Activated T-helper 9 cell treated with anti-CD3 and anti-CD28 coated beads, Interleukin-2, amount 50 U/mL, for 16 hours (primary cell): ENCODE measurements around the gene ZC3H12D.
"Not testable (repeated sequence)": the region's sequence is repeated elsewhere in the genome, so short reads cannot be mapped to it uniquely, and the experiment has no call there.

Experiments used
- DNase-seq: peaks from one replicate; pipeline ENCODE4 v3.0.0-alpha.2; 2020; ENCODE audit warnings: low read depth

The ZC3H12D gene

DNA sequence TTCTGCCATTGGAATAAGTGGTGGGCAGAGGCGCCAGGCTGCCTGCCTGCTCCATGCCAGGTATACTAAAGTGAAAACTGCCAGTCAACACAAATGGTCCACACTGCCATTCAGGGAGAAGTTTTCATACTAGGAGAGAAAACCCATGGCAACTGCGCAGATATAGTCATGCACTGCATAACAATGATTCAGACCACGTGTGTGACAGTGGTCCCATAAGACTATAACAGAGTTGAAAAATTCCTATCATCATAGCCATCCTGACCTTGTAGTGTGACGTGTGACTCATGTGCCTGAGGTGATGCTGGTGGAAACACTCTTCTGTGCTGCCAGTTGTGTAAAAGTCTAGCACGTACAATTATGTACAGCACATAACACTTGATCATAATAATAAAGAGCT lies 25.1 kb downstream of the ZC3H12D start:
- no peak for DNase-seq

GRCh38 chr6:149458806-149459205 lies 26.0 kb downstream of the ZC3H12D start:
- DNase-seq, result no peak

GRCh38 chr6:149458196-149458595 lies 26.6 kb downstream of the ZC3H12D start:
- DNase-seq, result no peak

GRCh38 chr6:149457316-149457884 lies 27.4 kb downstream of the ZC3H12D start:
- DNase-seq, result no peak

GRCh38 chr6:149456311-149457021 lies 28.3 kb downstream of the ZC3H12D start:
- no peak for DNase-seq

- no peak for DNase-seq
These were observed 29.6 kb downstream of the ZC3H12D start for GRCh38 chr6:149455031-149455732.

- no peak for DNase-seq
These were observed 30.4 kb downstream of the ZC3H12D start for GRCh38 chr6:149454346-149454848.

GRCh38 chr6:149453597-149454345 lies 31.0 kb downstream of the ZC3H12D start:
- no peak for DNase-seq

DNA sequence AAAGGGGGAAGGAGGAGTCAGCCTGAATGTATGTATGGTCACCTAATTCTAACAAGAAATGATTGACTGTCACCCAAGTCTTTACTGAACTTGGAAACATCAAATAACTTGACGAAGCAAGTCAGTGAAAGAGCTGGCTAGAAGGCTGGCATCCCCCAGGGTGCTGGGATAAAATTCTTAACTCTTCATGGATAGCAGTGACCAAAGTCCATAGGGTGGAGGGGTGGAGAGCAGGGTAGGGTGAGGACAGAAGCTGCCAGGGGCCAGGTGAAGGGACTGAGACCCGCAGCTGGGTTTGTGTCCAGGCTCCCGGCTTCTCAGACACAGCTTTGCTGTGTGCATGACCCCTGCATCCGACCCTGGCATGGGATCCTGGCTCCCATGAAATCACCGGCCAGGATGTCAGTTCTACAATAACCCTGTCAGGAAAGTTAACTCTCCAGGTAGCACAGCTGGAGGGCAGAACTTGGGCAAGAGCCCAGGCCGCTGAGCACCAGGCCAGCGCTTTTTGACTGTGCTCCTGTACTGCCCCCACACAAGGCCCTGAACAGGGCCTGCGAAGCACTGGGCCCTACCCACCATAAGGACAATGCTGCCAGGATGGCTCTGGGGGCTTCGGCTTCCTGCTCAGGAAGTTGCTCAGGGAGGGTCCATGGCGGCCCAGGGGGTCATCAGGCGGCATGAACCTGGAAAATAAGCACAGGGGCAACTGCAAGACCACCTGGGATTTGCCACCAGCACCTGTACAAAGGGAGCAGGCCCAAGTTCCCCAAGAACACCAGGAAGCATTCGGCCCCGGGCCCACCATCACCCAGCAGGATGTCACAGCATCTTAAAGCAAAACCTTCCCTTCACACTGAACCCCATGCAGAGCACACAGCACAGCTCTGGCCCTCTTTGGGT lies 32.5 kb downstream of the ZC3H12D start:
- DNase-seq, result no peak

DNA sequence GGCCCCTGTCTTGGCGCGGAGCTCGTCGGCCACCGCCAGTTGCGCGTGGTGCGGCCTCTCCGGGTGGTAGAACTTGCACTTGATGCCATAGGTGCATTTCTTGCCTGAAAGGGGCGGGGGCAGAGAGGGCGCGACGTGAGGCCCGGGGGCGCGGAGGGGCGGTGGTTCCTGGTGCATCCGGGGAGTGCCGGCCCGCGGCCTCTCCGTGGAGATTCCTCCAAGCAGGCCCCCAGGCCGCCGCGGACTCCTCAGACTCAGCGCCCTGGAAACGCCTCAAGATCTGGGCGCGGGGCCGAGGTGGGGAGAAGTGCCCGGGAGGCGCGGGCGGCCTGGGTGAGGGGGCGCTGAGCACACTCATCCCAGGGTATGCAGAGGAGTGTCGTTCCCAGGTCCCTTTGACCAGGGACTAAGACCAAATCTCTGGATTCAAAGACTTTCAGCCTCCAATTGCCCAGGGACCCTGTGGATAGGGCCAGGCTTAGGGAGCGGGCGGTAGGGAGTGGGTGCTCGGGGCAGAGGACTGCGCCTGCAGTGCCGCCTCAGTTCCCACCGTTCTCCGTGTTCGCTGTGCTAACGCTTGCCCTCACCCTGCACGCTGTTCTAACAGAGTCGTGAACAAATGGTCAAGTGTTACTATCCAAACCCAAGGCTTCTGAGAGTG lies 33.3 kb downstream of the ZC3H12D start:
- DNase-seq, result no peak

DNA sequence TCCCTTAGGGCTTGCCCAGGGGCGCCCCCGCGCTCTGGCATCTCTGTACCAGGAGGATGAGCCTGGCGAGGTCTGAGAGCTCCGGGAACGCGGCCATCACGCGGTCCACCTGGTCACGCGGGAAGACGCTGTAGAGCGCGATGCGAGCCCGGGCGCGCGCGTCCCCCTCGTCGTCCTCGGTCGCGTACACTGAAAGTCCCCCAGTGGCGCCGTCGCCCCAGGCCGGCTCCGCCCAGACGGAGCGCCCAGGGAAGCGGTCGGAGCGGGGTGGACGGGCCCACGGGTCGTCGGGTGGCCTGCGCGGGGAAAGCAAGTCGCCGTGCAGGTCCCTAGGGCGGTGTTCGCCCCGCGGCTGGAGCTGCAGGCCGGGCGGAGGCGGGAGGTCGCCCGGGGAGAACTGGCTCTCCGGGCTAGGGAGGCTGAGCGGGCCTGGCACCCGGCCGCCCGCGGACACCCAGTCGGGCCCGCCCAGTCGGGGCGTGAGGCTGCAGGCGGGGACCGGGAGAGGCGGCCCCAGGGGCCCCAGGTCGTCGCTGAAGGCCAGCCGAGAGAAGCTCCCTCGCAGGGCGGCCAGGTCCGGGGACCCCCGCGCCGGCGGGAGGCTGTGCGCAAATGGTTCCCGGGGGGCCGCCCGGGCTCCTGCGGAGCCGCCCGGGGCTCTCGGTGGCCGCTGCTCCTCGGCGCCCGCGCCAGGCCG lies 34.0 kb downstream of the ZC3H12D start:
- DNase-seq, result no peak

- DNase-seq, result no peak
These were observed 34.8 kb downstream of the ZC3H12D start for GRCh38 chr6:149449831-149450678.

DNA sequence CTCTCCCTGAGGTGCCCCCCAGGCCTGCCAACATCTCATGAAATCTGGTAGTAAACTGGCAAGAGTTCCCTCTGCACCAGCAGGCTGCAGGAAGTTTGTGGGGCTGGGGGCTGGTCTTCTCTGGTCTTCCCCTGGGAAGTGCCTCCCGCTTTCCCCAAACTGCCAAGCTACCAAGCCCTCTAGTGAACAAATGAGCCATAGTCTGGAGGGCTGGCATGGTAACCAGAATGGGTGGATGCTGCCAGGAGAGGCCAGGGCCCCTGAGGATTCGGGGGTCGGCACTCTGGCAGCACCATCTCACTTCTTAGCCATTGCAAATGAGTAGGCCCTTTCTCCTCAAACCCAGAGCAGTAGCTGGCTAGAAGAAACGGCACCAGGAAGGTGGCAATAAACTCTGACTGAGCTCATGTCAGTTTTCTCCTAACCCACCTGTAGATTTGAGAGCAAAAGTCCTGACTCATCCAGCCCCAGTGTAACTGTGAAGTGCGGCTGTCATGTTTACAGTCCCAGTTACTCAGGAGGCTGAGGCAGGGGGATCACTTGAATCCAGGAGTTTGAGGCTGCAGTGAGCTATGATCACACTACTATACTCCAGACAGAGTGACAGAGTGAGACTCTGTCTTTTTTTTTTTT lies 35.9 kb downstream of the ZC3H12D start:
- DNase-seq, result no peak

DNA sequence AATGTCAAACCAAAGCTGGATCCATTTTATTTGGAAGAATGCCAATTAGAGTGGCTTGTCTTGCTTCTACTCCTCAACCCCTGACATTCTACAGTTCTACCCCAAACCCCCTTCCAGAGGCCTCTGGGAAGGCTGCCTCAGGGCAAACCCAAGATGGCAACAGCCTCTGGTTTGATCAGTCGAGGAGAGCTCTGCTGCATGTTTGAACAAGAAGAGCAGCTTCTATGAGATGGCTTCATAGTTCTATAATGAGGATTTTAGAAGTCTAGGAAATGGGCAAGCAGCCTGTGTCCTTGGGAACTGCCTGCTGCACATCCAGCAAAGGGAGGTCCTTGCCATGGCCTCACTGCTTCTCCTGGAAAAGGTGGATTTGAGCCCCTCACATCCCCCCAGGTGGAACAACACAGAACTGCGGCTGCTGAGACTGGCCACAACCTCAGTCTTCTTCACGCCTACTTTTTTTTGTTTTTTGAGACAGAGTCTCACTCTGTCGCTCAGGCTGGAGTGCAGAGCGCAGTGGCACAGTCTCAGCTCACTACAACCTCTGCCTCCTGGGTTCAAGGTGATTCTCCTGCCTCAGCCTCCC lies 37.9 kb downstream of the ZC3H12D start:
- DNase-seq, result no peak

DNA sequence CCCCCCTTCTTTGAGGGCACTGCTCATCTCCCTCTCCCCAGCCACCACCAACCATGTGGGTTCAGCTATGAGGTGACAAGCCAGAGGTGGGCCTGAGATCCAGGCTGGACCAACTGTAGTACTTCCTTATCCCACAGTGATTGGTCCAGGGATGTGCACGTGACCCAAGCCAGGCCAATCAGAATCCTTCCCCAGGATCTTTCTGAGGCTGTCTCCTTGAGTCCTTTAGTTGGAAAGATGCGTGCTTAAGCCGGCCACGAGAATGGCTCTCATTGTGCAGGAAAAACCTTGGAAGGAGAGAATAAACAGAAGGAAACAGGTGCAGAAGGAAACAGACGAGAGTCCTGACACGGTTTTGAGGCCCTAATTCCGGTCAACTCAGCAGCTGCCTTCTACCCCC lies 39.2 kb downstream of the ZC3H12D start:
- DNase-seq, result no peak

- DNase-seq, result no peak
These were observed 39.7 kb downstream of the ZC3H12D start for GRCh38 chr6:149445095-149445466.

DNA sequence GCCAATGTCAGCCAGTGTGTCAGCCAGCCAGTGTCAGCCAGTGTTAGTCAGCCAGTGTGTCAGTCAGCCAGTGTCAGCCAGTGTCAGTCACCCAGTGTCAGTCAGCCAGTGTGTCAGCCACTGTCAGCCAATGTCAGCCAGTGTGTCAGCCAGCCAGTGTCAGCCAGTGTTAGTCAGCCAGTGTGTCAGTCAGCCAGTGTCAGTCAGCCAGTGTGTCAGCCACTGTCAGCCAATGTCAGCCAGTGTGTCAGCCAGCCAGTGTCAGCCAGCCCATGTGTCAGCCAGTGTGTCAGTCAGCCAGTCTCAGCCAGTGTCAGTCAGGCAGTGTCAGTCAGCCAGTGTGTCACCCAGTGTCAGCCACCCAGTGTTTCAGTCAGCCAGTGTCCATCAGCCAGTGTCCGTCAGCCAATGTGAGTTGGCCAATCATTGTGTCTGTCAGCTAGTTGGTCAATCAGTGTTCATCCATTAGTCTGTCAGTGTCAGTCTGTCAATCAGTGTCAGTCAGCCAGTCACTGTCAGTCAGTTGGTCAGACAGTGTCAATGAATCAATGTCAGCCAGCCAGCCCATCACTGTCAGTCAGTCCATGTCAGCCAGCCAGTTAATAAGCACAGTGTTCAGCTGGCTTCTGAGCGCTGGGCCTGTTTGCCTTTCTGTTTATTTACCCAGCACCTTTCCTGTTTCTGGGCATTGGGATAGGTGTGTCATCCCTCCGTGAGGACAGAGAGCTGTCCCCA lies 40.3 kb downstream of the ZC3H12D start:
- DNase-seq, result not testable (repeated sequence)
